Endothelial cell of umbilical vein (primary cell): Measurements from ENCODE around the gene PRXL2B. TPM values are rescaled to one million over a fixed set of nuclear protein-coding genes. Genes with fewer than 3 reads are reported as not detected.
"Not testable (repeated sequence)": the region's sequence is repeated elsewhere in the genome, so short reads cannot be mapped to it uniquely, and the experiment has no call there.

Experiments used
- BruUV-seq: library from RNA; stranded (reverse); fragments of 400-500 nt; replicated peaks from 2 replicates; lab custom pipeline; 2021; lab: Mats Ljungman, UMichigan
- CTCF ChIA-PET: fragments of 300-600, 350-600 bp; sonication (Branson Sonifier 250); formaldehyde crosslinking; loops from one replicate; lab custom pipeline; 2021; ENCODE audit warnings: antibody characterized with exemption, inconsistent platforms; lab: Charles Lee
- POLR2A ChIA-PET: fragments of 300-600, 350-600 bp; sonication (Branson Sonifier 250); formaldehyde crosslinking; loops from one replicate; lab custom pipeline; 2021; ENCODE audit warnings: antibody characterized with exemption, inconsistent platforms; lab: Charles Lee
- DNase-seq: peaks from one replicate; pipeline ENCODE4 v3.0.0-alpha.2; 2011; ENCODE audit warnings: low read depth, low spot score
- FAIRE-seq: peaks from 2 replicates; lab custom pipeline; 2011; peaks lifted over from hg19 to GRCh38; lab: Jason Lieb, UNC
- H2AFZ ChIP-seq: 2 replicates; pipeline ENCODE4 v1.6.0; 2012; ENCODE audit warnings: low read depth, low read length, control low read depth, inconsistent platforms
- H3K27ac ChIP-seq: 2 replicates; pipeline ENCODE4 v1.5.1; 2011; ENCODE audit warnings: low read depth, mild to moderate bottlenecking, control low read depth, low read length, moderate library complexity; ENCODE audit not compliant: insufficient read depth
- H3K27me3 ChIP-seq, 2 experiments: 2 replicates each; pipeline versions ENCODE4 v1.6.0 to v1.6.1; 2011; ENCODE audit warnings: low read length in 2 of 2, mixed read lengths in 1 of 2; ENCODE audit not compliant: control insufficient read depth in 2 of 2, insufficient read depth in 2 of 2
- H3K36me3 ChIP-seq, 2 experiments: 2 replicates in 1 of 2; 3 replicates in 1 of 2; pipeline ENCODE4 v1.5.1; 2011; ENCODE audit warnings: low read length in 2 of 2, mild to moderate bottlenecking in 1 of 2, moderate library complexity in 1 of 2; ENCODE audit not compliant: control insufficient read depth in 2 of 2, insufficient read depth in 2 of 2; ENCODE audit errors: extremely low read depth in 1 of 2
- H3K4me1 ChIP-seq: 3 replicates; pipeline ENCODE4 v1.5.1; 2011; ENCODE audit warnings: mild to moderate bottlenecking, low read length; ENCODE audit not compliant: control insufficient read depth, insufficient read depth; ENCODE audit errors: extremely low read depth
- H3K4me2 ChIP-seq: 2 replicates; pipeline ENCODE4 v1.6.1; 2011; ENCODE audit warnings: low read length, control low read depth, mixed read lengths; ENCODE audit not compliant: insufficient read depth
- H3K4me3 ChIP-seq, 3 experiments: fragments of 200-600 bp in 1 of 3; sonication (generic), shearing (Covaris generic) in 1 of 3; replicated peaks in 1 of 3; 2 replicates each; pipeline ENCODE4 v1.5.1; 2011 to 2016; ENCODE audit warnings: control low read depth in 3 of 3, low read length in 3 of 3, mild to moderate bottlenecking in 2 of 3, inconsistent platforms in 1 of 3, low read depth in 1 of 3, moderate library complexity in 1 of 3; ENCODE audit not compliant: insufficient read depth in 1 of 3
- H3K79me2 ChIP-seq: 2 replicates; pipeline ENCODE4 v1.6.0; 2012; ENCODE audit warnings: low read length, inconsistent platforms; ENCODE audit not compliant: control insufficient read depth, insufficient read depth
- H3K9ac ChIP-seq: replicated peaks from 2 replicates; pipeline ENCODE3; 2011; ENCODE audit warnings: low read length, control low read depth; ENCODE audit not compliant: insufficient read depth; ENCODE audit errors: extremely low read depth
- H3K9me1 ChIP-seq: replicated peaks from 3 replicates; pipeline ENCODE4 v1.6.0; 2011; ENCODE audit warnings: mild to moderate bottlenecking, low read length; ENCODE audit not compliant: control insufficient read depth, insufficient read depth; ENCODE audit errors: extremely low read depth
- H3K9me3 ChIP-seq: replicated peaks from 2 replicates; pipeline ENCODE4 v1.5.1; 2012; ENCODE audit warnings: low read length, inconsistent platforms; ENCODE audit not compliant: control insufficient read depth, insufficient read depth
- H4K20me1 ChIP-seq: replicated peaks from 2 replicates; pipeline ENCODE3; 2011; ENCODE audit warnings: mild to moderate bottlenecking, low read length; ENCODE audit not compliant: control insufficient read depth, insufficient read depth; ENCODE audit errors: extremely low read depth
- CTCF ChIP-seq, 2 donors: IDR thresholded peaks; 1 replicate in 1 of 2; 2 replicates in 1 of 2; pipeline ENCODE4 v1.5.1; 2011; ENCODE audit warnings: low read length in 2 of 2, mild to moderate bottlenecking in 2 of 2, moderate library complexity in 2 of 2, control low read depth in 1 of 2, inconsistent platforms in 1 of 2, low read depth in 1 of 2; ENCODE audit not compliant: insufficient read depth in 1 of 2; ENCODE audit errors: extremely low read depth in 1 of 2
- FOS ChIP-seq: IDR thresholded peaks from 2 replicates; pipeline ENCODE4 v1.6.1; 2011; ENCODE audit warnings: mild to moderate bottlenecking, low read length, moderate library complexity, borderline replicate concordance; ENCODE audit not compliant: insufficient read depth
- MAX ChIP-seq: IDR thresholded peaks from 2 replicates; pipeline ENCODE4 v1.6.1; 2011; ENCODE audit not compliant: insufficient read depth, insufficient read length
- POLR2AphosphoS5 ChIP-seq: IDR thresholded peaks from 2 replicates; pipeline ENCODE4 v1.6.1; 2012; ENCODE audit warnings: low read depth, mild to moderate bottlenecking, control low read depth, low read length, moderate library complexity; ENCODE audit not compliant: insufficient read depth
- dilution Hi-C: fragments of 300-500 bp; cut with MboI; formaldehyde crosslinking; loops from one replicate; pipeline ENCODE4 v1.15.0; 2019; ENCODE audit warnings: low sequenced_read_pairs; ENCODE audit not compliant: extremely low pct_ligation_motif_present
- intact Hi-C: fragments of 100-400 bp; cut with micrococcal nuclease; formaldehyde crosslinking; loops from one replicate; pipeline ENCODE4 v1.10.0; 2022
- polyA plus RNA-seq, 4 experiments: library from polyadenylated mRNA; depleted of rRNA in 3 of 4; stranded (reverse) in 3 of 4; unstranded in 1 of 4; fragments of >200 nt; gene quantifications; 2 replicates each; pipeline versions ENCODE4 v1.2.1 to v1.2.3, GENCODE V29; 2011 to 2012; ENCODE audit warnings: missing spikeins in 1 of 4
- total RNA-seq: library from RNA; stranded (reverse); gene quantifications from 2 replicates; pipeline ENCODE4 v1.2.3, GENCODE V29; 2021

The PRXL2B gene
- total and polyA plus RNA-seq, 2 donors (not counting 3 experiments of a cell fraction or from before 2014, with no cell fraction given): 29.6 to 55.8 TPM

- H3K9ac ChIP-seq: no peak overlapping the region
- H3K9me3 ChIP-seq: no peaks in the 10 kb centered on the region
- no TSS peak for BruUV-seq
- DNase-seq: peak; percentile 58
- H3K4me3 ChIP-seq: no peak overlapping the region
- no peaks in the 10 kb centered on the region for H3K36me3 ChIP-seq
- peaks cover 27% of the 10 kb centered on the region for H3K4me1 ChIP-seq
- TF ChIP-seq FOS (no peak), MAX (no peak), POLR2AphosphoS5 (peak; percentile 21), CTCF (IDR thresholded peaks at IDR 0.05; ENCODE audit: extremely low read depth in 1 of 2, insufficient read depth in 1 of 2, low read depth in 1 of 2, low read length in 2 of 2) (peak; percentile 93 to 95)
- ChIA-PET CTCF (interaction anchor here (0.6 to 2.5 kb wide), 16 partner anchors 14 to 353 kb away, joined by 3 to 18 read pairs (median 4); partner anchors contain the start of genes FAAP20, PANK4 and PEX10), POLR2A (interaction anchor here (0.6 to 1.0 kb wide), 4 partner anchors 21 to 664 kb away, joined by 3 read pairs; partner anchors contain the start of gene PANK4)
- no peaks in the 10 kb centered on the region for H3K27me3 ChIP-seq
- no peaks in the 10 kb centered on the region for H3K9me1 ChIP-seq
- H3K4me2 ChIP-seq: peak overlapping the region; percentile 25
- peak; percentile 83 for FAIRE-seq
- no peaks in the 10 kb centered on the region for H4K20me1 ChIP-seq
- H3K27ac ChIP-seq: peak overlapping the region; percentile 87
- dilution Hi-C loops: no loop called here
- H3K79me2 ChIP-seq: no peaks in the 10 kb centered on the region
- intact Hi-C loops: loop anchor here (1.0 to 2.0 kb wide), 4 partner anchors 30 to 358 kb away; no protein-coding TSS in a partner anchor
- H2AFZ ChIP-seq: peak overlapping the region; percentile 6
Observed at GRCh38 chr1:2548068-2548589, 38.4 kb upstream of the PRXL2B start.

- H3K36me3 ChIP-seq, POLR2A ChIA-PET, H3K9me1 ChIP-seq, dilution Hi-C loops, H3K27ac ChIP-seq, H3K9ac ChIP-seq, BruUV-seq, H4K20me1 ChIP-seq, DNase-seq, H3K4me2 ChIP-seq, H3K79me2 ChIP-seq, H3K9me3 ChIP-seq, H3K27me3 ChIP-seq, H2AFZ ChIP-seq, H3K4me3 ChIP-seq: not testable (repeated sequence)
- intact Hi-C loops: loop anchor here (2.0 kb wide), 1 partner anchor 93 kb away; no protein-coding TSS in a partner anchor
- H3K4me1 ChIP-seq: peaks cover 36% of the 10 kb centered on the region
- peak; percentile 8 for FAIRE-seq
- CTCF ChIA-PET: interaction anchor here (0.8 to 1.4 kb wide), 5 partner anchors 12 to 136 kb away, joined by 3 to 18 read pairs (median 5); partner anchors contain the start of genes PANK4 and PEX10
Observed at GRCh38 chr1:2549367-2550029, 37.1 kb upstream of the PRXL2B start.

- H3K27ac ChIP-seq, H3K4me2 ChIP-seq, H3K27me3 ChIP-seq, BruUV-seq, dilution Hi-C loops, intact Hi-C loops, POLR2A ChIA-PET, DNase-seq, H3K4me3 ChIP-seq, H3K9ac ChIP-seq, H4K20me1 ChIP-seq, H3K9me3 ChIP-seq, H3K9me1 ChIP-seq, H2AFZ ChIP-seq, H3K79me2 ChIP-seq, H3K36me3 ChIP-seq: not testable (repeated sequence)
- H3K4me1 ChIP-seq: peaks cover 44% of the 10 kb centered on the region
- FAIRE-seq: peak; percentile 98
- CTCF ChIA-PET: interaction anchor here (0.8 kb wide), 1 partner anchor 11 kb away, joined by 4 read pairs; no protein-coding TSS in a partner anchor
Observed at GRCh38 chr1:2550309-2550861, 36.2 kb upstream of the PRXL2B start.
